ENCODE data around the gene SPHKAP. TPM values are rescaled to one million over a fixed set of nuclear protein-coding genes. Genes with fewer than 3 reads are reported as not detected.

Gene SPHKAP
- total and polyA plus RNA-seq, 7 donors, result 0.15 to 0.83 (median 0.41) TPM; not detected in 2

DNA sequence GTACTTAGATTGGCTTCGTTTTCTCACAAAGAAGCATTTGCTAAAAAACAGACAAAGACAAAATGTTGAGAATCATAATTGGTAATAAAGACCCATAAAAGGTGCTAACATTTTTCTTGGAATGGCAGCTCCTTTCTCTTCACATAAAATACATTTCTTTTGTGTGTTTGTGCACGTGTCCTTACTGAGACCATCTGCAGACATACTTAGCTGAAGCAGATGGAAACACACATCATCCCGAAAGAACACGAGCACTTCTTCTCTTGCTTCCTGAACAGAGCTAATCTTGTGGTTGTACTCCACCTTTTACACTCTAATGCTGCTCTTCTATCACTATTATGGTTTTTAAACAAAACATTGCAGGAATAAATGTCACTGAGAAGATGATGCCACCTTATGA is 142.5 kb downstream of the SPHKAP start:
- DNase-seq, result no peak
- intact Hi-C loops (cut with DNase I), result no loop called here
- 49 to 56% methylated on average over 4 of the region's 4 CpGs for WGBS, 2 donors
- Histone ChIP-seq H3K27ac (no peak overlapping the region), H3K9me3 (no peaks in the 10 kb centered on the region), H3K36me3 (no peaks in the 10 kb centered on the region), H3K4me1 (no peaks in the 10 kb centered on the region), H3K4me3 (no peak overlapping the region), H3K27me3 (no peaks in the 10 kb centered on the region)
- TF ChIP-seq POLR2AphosphoS5 (IDR thresholded peaks at IDR 0.05) (no peak), POLR2A (IDR thresholded peaks at IDR 0.05) (no peak), EP300 (IDR thresholded peaks at IDR 0.05) (no peak)
- TF ChIP-seq, protein P1, sequence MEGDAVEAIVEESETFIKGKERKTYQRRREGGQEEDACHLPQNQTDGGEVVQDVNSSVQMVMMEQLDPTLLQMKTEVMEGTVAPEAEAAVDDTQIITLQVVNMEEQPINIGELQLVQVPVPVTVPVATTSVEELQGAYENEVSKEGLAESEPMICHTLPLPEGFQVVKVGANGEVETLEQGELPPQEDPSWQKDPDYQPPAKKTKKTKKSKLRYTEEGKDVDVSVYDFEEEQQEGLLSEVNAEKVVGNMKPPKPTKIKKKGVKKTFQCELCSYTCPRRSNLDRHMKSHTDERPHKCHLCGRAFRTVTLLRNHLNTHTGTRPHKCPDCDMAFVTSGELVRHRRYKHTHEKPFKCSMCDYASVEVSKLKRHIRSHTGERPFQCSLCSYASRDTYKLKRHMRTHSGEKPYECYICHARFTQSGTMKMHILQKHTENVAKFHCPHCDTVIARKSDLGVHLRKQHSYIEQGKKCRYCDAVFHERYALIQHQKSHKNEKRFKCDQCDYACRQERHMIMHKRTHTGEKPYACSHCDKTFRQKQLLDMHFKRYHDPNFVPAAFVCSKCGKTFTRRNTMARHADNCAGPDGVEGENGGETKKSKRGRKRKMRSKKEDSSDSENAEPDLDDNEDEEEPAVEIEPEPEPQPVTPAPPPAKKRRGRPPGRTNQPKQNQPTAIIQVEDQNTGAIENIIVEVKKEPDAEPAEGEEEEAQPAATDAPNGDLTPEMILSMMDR (IDR thresholded peaks at IDR 0.05), result no peak

DNA sequence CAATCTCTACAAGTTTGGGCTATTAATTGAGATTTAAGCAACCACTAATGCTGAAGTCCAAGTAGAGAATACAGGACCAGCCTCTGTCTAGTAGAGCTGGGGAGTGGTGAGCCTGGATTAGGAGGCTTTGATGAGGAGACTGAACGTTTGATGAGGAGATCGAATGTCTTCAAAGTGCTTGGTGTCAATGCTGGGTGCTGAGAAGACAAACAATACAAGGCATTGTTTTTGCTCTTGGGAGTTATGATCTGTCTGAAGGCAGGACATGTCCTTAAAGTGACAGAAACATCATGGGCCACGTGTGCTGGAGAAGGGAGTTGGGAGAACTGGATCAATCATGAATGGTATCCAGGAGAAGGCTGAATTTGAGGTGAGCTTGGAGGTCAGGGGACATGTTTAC is 143.6 kb downstream of the SPHKAP start:
- 11 to 52% methylated on average over 3 of the region's 3 CpGs for WGBS, 2 donors
- Histone ChIP-seq H3K27ac (no peak overlapping the region), H3K4me3 (no peak overlapping the region), H3K4me1 (no peaks in the 10 kb centered on the region), H3K27me3 (no peaks in the 10 kb centered on the region), H3K9me3 (no peaks in the 10 kb centered on the region), H3K36me3 (no peaks in the 10 kb centered on the region)
- DNase-seq, result no peak
- intact Hi-C loops (cut with DNase I), result no loop called here
- TF ChIP-seq POLR2AphosphoS5 (IDR thresholded peaks at IDR 0.05), result no peak

DNA sequence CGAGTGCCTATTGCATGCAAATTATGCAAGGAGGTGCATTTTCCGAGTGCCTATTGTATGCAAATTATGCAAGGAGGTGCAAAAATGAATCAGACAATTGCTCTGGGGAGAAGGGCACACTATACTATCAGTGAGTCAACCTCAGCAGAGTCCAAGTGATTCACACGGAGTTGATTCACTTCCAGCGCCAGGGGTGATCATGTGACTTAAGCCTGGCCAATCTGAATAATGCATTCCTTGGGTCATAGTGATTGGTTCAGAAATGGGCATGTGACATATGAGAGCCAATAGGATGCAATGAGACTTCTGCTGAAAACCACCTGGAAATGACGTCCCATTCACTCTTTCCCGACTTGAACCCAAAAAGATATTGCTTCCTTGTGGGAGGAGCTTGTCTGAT is 157.9 kb downstream of the SPHKAP start:
- Histone ChIP-seq H3K4me1 (no peaks in the 10 kb centered on the region), H3K4me3 (no peak overlapping the region), H3K9me3 (no peaks in the 10 kb centered on the region), H3K27ac (no peak overlapping the region), H3K27me3 (no peaks in the 10 kb centered on the region), H3K36me3 (no peaks in the 10 kb centered on the region)
- DNase-seq, result no peak
- TF ChIP-seq POLR2AphosphoS5 (IDR thresholded peaks at IDR 0.05), result no peak
- no peak for TF ChIP-seq EP300 (IDR thresholded peaks at IDR 0.05)
- TF ChIP-seq POLR2A (IDR thresholded peaks at IDR 0.05), result no peak
- TF ChIP-seq, protein P1 (IDR thresholded peaks at IDR 0.05), result no peak
- 86 to 91% methylated on average over 6 of the region's 6 CpGs for WGBS, 2 donors
- intact Hi-C loops (cut with DNase I), result no loop called here

DNA sequence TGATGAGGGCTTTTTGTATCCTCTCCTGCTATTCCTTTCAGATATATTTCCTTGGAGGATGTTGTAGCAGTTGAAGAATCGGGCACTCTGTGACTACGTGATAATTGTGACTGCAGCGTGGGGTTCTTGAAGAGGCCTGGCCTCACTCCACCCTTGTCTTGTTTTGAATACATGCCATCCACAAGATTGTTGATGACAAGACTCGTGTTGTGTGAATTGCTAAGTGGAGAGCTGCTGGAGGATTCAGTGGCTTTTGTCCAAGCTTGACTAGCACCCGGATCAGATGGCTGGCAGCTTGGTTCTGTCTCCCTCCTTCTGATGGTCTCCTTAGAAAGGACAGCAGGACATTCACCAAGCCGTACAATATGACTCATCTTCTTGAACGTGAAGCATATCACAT is 163.2 kb downstream of the SPHKAP start:
- no peak for DNase-seq
- intact Hi-C loops (cut with DNase I), result no loop called here
- no peak for TF ChIP-seq POLR2A (IDR thresholded peaks at IDR 0.05)
- TF ChIP-seq EP300 (IDR thresholded peaks at IDR 0.05), result no peak
- no peak for TF ChIP-seq POLR2AphosphoS5 (IDR thresholded peaks at IDR 0.05)
- TF ChIP-seq, protein P1 (IDR thresholded peaks at IDR 0.05), result no peak
- no peaks in the 10 kb centered on the region for H3K36me3 ChIP-seq
- H3K4me3 ChIP-seq, result no peak overlapping the region
- H3K9me3 ChIP-seq, result no peaks in the 10 kb centered on the region
- 89 to 91% methylated on average over 7 of the region's 7 CpGs for WGBS, 2 donors
- no peaks in the 10 kb centered on the region for H3K4me1 ChIP-seq
- no peaks in the 10 kb centered on the region for H3K27me3 ChIP-seq
- no peak overlapping the region for H3K27ac ChIP-seq

DNA sequence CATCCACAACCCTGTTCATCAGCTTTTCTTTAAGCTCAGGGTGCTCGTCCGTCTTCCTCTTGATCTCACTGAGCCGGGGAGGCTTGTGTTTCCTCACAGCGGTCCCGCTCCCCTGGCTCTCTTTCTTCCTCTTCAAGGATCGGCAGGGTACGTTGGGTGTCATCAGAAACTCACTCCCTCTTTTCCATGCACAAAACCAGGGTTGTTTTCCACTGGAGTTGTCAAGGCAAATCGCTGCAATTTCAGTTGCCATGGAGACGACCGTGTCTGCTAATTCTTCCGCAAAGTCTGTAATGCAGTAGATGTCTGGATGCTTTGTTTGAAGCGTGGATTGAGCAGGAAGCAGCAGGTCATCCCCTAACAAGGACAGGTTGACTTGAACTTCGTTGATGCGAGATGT is 163.7 kb downstream of the SPHKAP start:
- intact Hi-C loops (cut with DNase I), result no loop called here
- 83 to 87% methylated on average over 14 of the region's 14 CpGs for WGBS, 2 donors
- TF ChIP-seq EP300 (IDR thresholded peaks at IDR 0.05) (no peak), POLR2A (IDR thresholded peaks at IDR 0.05) (no peak), POLR2AphosphoS5 (IDR thresholded peaks at IDR 0.05) (no peak)
- TF ChIP-seq, protein P1 (IDR thresholded peaks at IDR 0.05), result no peak

More for the DNA sequence above, 163.7 kb downstream of the SPHKAP start:
- Histone ChIP-seq H3K9me3 (no peaks in the 10 kb centered on the region), H3K27ac (no peak overlapping the region), H3K4me1 (no peaks in the 10 kb centered on the region), H3K36me3 (no peaks in the 10 kb centered on the region), H3K27me3 (no peaks in the 10 kb centered on the region), H3K4me3 (no peak overlapping the region)
- DNase-seq, result no peak
